Ovary (tissue), 1 donor: Measurements from ENCODE around the gene CACNA1C.

Experiments used
- EP300 ChIP-seq: sonication (generic); formaldehyde crosslinking; IDR thresholded peaks from one replicate; pipeline ENCODE4 v1.6.1; 2017; ENCODE audit warnings: antibody characterized with exemption
- POLR2A ChIP-seq: fragments of 450-650 bp; IDR thresholded peaks from one replicate; pipeline ENCODE4 v1.6.1; 2017; ENCODE audit warnings: antibody characterized with exemption, mild to moderate bottlenecking, moderate library complexity

DNA sequence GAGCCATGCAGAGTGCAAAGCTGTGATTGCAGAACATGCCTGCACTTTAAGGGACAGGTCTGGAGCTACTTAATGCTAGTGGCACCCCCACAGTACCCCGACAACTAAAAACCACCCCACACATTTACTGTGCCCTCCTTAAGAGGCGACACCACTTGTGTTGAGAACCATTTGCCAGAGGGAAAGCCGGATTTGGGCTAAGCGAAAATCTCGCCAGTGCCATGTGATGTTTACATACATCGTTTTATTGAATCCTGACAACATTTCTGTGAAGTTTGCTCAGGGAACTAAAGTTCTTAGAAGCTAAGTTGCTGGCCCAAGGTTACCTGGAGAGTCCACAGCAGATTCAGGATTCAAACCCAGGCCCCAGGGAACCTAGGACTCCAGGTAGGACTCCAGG lies 623.0 kb downstream of the CACNA1C start:
- no peak for TF ChIP-seq EP300
- TF ChIP-seq POLR2A, result no peak
